22Rv1 (cell line): ENCODE data around the gene SNIP1.

Source experiments
- CTCF ChIP-seq: fragments of 450-650 bp; IDR thresholded peaks from 2 replicates; pipeline ENCODE4 v1.5.1; 2017; ENCODE audit warnings: mild to moderate bottlenecking
- ZFX ChIP-seq: fragments of 450-650 bp; IDR thresholded peaks from 2 replicates; pipeline ENCODE4 v1.6.1; 2017; ENCODE audit warnings: antibody characterized with exemption, borderline replicate concordance

- TF ChIP-seq CTCF (no peak), ZFX (no peak)
These were observed 6.5 kb upstream of the SNIP1 start for GRCh38 chr1:37560401-37561132.
